Body of pancreas (tissue), 4 donors: Measurements from ENCODE around the gene OBP2A.

ENCODE experiments used
- POLR2A ChIP-seq, 3 donors: fragments of 450-650 bp; IDR thresholded peaks; one replicate each; pipeline ENCODE4 v1.6.1; 2016; ENCODE audit warnings: antibody characterized with exemption in 3 of 3, mild to moderate bottlenecking in 2 of 3
- TF ChIP-seq, protein P1 (sequence below), 7 experiments: fragments of 450-650 bp in 4 of 7; fragments of 200-600 bp in 3 of 7; sonication (generic) in 3 of 7; IDR thresholded peaks; one replicate each; pipeline ENCODE4 v1.5.1; 2016 to 2019; ENCODE audit warnings: antibody characterized with exemption in 7 of 7

DNA sequence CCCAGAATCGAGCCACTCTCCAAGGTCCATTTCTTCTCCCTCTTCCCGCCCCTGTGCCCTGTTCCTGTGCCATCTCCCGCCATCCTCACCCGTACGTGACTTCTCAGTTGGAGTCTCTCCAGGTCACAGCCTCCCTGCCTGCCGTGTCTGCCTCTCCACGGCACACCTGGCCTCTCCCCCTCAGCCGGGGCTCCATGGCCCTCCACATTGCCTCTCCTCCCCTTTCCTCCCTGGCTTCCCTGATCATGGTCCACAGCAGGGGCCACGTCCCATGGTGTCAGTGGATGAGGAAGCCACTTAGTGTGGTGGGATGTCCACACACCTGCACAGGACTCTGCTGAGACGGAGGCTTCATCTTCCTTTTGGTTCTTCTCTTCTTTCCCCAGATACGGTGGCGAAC is 17.9 kb downstream of the OBP2A start:
- TF ChIP-seq, protein P1, sequence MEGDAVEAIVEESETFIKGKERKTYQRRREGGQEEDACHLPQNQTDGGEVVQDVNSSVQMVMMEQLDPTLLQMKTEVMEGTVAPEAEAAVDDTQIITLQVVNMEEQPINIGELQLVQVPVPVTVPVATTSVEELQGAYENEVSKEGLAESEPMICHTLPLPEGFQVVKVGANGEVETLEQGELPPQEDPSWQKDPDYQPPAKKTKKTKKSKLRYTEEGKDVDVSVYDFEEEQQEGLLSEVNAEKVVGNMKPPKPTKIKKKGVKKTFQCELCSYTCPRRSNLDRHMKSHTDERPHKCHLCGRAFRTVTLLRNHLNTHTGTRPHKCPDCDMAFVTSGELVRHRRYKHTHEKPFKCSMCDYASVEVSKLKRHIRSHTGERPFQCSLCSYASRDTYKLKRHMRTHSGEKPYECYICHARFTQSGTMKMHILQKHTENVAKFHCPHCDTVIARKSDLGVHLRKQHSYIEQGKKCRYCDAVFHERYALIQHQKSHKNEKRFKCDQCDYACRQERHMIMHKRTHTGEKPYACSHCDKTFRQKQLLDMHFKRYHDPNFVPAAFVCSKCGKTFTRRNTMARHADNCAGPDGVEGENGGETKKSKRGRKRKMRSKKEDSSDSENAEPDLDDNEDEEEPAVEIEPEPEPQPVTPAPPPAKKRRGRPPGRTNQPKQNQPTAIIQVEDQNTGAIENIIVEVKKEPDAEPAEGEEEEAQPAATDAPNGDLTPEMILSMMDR (IDR thresholded peaks at IDR 0.05): no peak
- no peak for TF ChIP-seq POLR2A (IDR thresholded peaks at IDR 0.05)
